Measurements from ENCODE around the gene KRT80. TPM values are rescaled to one million over a fixed set of nuclear protein-coding genes. Genes with fewer than 3 reads are reported as not detected.

KRT80 gene
- polyA plus RNA-seq, 3 donors, result 0.18 to 0.52 (median 0.37) TPM

DNA sequence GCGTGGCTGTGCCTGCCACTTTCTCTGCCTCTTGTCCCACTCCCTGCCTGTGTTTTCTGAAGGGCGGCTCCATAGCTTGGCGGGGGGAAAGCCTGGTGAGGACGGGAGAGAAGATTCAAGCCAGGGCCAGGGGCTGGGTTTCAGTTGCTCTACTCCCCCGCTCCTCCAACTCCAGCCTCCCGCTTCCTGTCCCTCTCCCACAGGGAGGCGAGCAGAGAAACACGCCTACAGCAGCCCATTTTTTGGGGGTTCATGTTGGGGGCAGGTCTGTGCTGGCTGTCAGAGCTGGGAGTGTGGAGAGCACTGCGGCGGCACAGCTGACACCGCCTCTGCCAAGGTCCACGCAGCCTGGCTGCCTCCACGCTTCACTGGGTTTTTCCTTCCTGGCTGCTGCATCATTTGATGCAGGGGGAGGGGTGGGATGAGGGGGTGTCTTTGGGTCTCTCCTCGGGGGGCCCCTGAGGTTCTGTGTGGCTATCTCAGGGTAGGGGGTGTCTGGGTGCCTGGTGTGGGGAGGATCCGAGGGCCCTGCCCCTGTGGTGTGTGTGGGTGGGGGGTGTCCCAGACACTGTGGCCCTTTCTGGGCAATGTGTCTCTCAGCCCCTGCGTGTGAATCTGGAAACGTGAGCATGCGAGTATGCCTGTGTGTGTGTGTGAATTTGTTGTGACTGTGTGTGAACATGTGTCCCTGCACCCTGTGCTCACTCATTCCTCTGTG, 10.7 kb upstream of the KRT80 start:
- peaks cover 3 to 5% of the 10 kb centered on the region in 2 donors for H3K36me3 Mint-ChIP-seq
- Histone ChIP-seq H3K9ac (ENCODE audit: insufficient read depth, low read length, poor library complexity, severe bottlenecking) (peak overlapping the region; percentile 67), H3K79me2 (ENCODE audit: insufficient read depth, low read length) (no peaks in the 10 kb centered on the region), H2AFZ (ENCODE audit: insufficient read depth, low read depth, low read length, poor library complexity, severe bottlenecking) (peak overlapping the region; percentile 48), H3K4me2 (replicated peaks; ENCODE audit: extremely low read depth, low read length, poor library complexity, severe bottlenecking) (no peak overlapping the region), H3K4me1 (ENCODE audit: control insufficient read depth in 1 of 2, insufficient read depth in 2 of 2, low read length in 2 of 2) (peaks cover 82 to 91% of the 10 kb centered on the region in 2 donors), H3K36me3 (replicated peaks in 1 of 2; ENCODE audit: control insufficient read depth in 1 of 2, insufficient read depth in 2 of 2, low read length in 2 of 2) (no peaks in the 10 kb centered on the region), H3K27me3 (ENCODE audit: control insufficient read depth in 2 of 2, insufficient read depth in 2 of 2, low read length in 2 of 2) (no peaks in the 10 kb centered on the region), H3K27ac (ENCODE audit: low read depth in 1 of 2, low read length in 2 of 2) (peak overlapping the region; percentile 95 to 100), H3K4me3 (replicated peaks in 1 of 3; ENCODE audit: low read depth in 2 of 3, low read length in 3 of 3) (no peak overlapping the region), H4K20me1 (ENCODE audit: insufficient read depth, low read length) (no peaks in the 10 kb centered on the region), H3K9me3 (replicated peaks in 1 of 2; ENCODE audit: control insufficient read depth in 1 of 2, insufficient read depth in 1 of 2, low read length in 2 of 2) (no peaks in the 10 kb centered on the region)
- no peaks in the 10 kb centered on the region for H3K27me3 Mint-ChIP-seq (ENCODE audit: low read depth in 3 of 3)
- intact Hi-C loops (cut with micrococcal nuclease), result no loop called here
- DNase-seq, result no peak
- peaks cover 89% of the 10 kb centered on the region for H3K4me1 Mint-ChIP-seq
- 39% methylated on average over 9 of the region's 18 CpGs for WGBS (ENCODE audit: insufficient coverage)
- peaks cover 0 to 2% (median 0%) of the 10 kb centered on the region in 7 donors for H3K9me3 Mint-ChIP-seq
- TF ChIP-seq, protein P1, sequence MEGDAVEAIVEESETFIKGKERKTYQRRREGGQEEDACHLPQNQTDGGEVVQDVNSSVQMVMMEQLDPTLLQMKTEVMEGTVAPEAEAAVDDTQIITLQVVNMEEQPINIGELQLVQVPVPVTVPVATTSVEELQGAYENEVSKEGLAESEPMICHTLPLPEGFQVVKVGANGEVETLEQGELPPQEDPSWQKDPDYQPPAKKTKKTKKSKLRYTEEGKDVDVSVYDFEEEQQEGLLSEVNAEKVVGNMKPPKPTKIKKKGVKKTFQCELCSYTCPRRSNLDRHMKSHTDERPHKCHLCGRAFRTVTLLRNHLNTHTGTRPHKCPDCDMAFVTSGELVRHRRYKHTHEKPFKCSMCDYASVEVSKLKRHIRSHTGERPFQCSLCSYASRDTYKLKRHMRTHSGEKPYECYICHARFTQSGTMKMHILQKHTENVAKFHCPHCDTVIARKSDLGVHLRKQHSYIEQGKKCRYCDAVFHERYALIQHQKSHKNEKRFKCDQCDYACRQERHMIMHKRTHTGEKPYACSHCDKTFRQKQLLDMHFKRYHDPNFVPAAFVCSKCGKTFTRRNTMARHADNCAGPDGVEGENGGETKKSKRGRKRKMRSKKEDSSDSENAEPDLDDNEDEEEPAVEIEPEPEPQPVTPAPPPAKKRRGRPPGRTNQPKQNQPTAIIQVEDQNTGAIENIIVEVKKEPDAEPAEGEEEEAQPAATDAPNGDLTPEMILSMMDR (IDR thresholded peaks at IDR 0.05), result no peak
- peak overlapping the region; percentile 97 to 100 (median 99) for H3K27ac Mint-ChIP-seq
- peak overlapping the region in 1 of 2 donors; percentile 60 for H3K4me3 Mint-ChIP-seq

- no peak overlapping the region for H3K4me3 ChIP-seq (replicated peaks in 1 of 3; ENCODE audit: low read depth in 2 of 3, low read length in 3 of 3)
- H3K27ac Mint-ChIP-seq, result peak overlapping the region; percentile 62 to 100 (median 99)
- H3K79me2 ChIP-seq (ENCODE audit: insufficient read depth, low read length), result no peaks in the 10 kb centered on the region
- peaks cover 96% of the 10 kb centered on the region for H3K4me1 Mint-ChIP-seq
- no peak overlapping the region for H3K4me2 ChIP-seq (replicated peaks; ENCODE audit: extremely low read depth, low read length, poor library complexity, severe bottlenecking)
- peak overlapping the region; percentile 12 for H3K9ac ChIP-seq (ENCODE audit: insufficient read depth, low read length, poor library complexity, severe bottlenecking)
- no peak overlapping the region for H3K4me3 Mint-ChIP-seq
- H3K4me1 ChIP-seq (ENCODE audit: control insufficient read depth in 1 of 2, insufficient read depth in 2 of 2, low read length in 2 of 2), result peaks cover 93 to 95% of the 10 kb centered on the region in 2 donors
- H4K20me1 ChIP-seq (ENCODE audit: insufficient read depth, low read length), result no peaks in the 10 kb centered on the region
- H3K9me3 Mint-ChIP-seq, result peaks cover 0 to 2% (median 0%) of the 10 kb centered on the region in 7 donors
- TF ChIP-seq, protein P1 (IDR thresholded peaks at IDR 0.05), result no peak
- H3K27me3 ChIP-seq (ENCODE audit: control insufficient read depth in 2 of 2, insufficient read depth in 2 of 2, low read length in 2 of 2), result no peaks in the 10 kb centered on the region
- no peak overlapping the region for H2AFZ ChIP-seq (ENCODE audit: insufficient read depth, low read depth, low read length, poor library complexity, severe bottlenecking)
- H3K27ac ChIP-seq (ENCODE audit: low read depth in 1 of 2, low read length in 2 of 2), result peak overlapping the region in 1 of 2 donors; percentile 100
- no peaks in the 10 kb centered on the region for H3K27me3 Mint-ChIP-seq (ENCODE audit: low read depth in 3 of 3)
- intact Hi-C loops (cut with micrococcal nuclease), result no loop called here
- no peaks in the 10 kb centered on the region for H3K36me3 ChIP-seq (replicated peaks in 1 of 2; ENCODE audit: control insufficient read depth in 1 of 2, insufficient read depth in 2 of 2, low read length in 2 of 2)
- WGBS (ENCODE audit: insufficient coverage), result 75% methylated on average over 2 of the region's 3 CpGs
- no peak for DNase-seq
- H3K9me3 ChIP-seq (replicated peaks in 1 of 2; ENCODE audit: control insufficient read depth in 1 of 2, insufficient read depth in 1 of 2, low read length in 2 of 2), result no peaks in the 10 kb centered on the region
- H3K36me3 Mint-ChIP-seq, result peaks cover 3 to 5% of the 10 kb centered on the region in 2 donors
These were observed 9.6 kb upstream of the KRT80 start for GRCh38 chr12:52201451-52201839.
